A549 treated with dexamethasone at 1 μM for 4 hours (cell line): ENCODE measurements around the gene AURKAIP1. TPM values are rescaled to one million over a fixed set of nuclear protein-coding genes. Genes with fewer than 3 reads are reported as not detected.

Experiments used
- total RNA-seq: library from RNA; stranded (reverse); fragments of 200-300 nt; extraction: Qiagen RNA extraction; gene quantifications from 5 replicates; pipeline ENCODE4 v1.2.3, GENCODE V29; 2022

Gene AURKAIP1
- 116 to 165 TPM (median 153 TPM) in 5 replicates for total RNA-seq

DNA sequence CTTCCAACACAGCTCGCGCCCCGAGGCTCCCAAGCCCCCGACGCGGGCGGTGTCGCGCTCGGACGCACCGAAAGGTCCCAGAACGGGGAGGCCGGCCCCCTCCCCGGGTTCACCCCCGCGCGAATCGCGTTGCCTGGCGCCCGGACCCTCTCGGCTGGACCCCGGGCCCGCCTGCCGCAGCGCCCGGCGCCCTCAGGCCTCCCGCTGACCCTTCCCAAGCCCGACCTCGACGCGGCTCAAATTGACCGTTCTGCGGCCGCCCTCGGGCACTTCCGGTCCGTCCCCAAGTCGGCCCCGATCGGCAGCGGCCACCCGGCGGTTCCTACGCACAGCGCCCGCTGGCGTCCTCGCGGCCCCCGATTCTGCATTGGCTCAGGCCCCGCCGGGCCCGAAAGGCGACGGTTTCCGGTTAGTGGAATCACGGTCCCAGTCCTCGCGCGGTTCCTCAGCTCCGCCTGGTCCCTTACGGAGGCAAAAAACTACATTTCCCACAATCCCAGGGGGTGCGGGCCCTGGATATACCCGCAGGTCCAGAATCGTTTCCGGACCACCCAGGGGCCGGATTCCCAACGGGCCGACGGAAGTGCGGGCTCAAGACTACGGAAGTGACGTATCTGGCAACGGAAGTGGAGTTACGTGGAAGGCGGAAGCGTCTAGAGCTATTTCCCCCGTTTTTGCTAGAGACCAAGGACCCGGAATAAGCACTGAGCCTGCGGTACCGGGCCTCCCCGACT lies at the start of gene AURKAIP1:
Gene AURKAIP1 (minus strand): TSS at position 279 of the 734 bp plus-strand sequence. CDS start 451 bp downstream, outside the sequence.

DNA sequence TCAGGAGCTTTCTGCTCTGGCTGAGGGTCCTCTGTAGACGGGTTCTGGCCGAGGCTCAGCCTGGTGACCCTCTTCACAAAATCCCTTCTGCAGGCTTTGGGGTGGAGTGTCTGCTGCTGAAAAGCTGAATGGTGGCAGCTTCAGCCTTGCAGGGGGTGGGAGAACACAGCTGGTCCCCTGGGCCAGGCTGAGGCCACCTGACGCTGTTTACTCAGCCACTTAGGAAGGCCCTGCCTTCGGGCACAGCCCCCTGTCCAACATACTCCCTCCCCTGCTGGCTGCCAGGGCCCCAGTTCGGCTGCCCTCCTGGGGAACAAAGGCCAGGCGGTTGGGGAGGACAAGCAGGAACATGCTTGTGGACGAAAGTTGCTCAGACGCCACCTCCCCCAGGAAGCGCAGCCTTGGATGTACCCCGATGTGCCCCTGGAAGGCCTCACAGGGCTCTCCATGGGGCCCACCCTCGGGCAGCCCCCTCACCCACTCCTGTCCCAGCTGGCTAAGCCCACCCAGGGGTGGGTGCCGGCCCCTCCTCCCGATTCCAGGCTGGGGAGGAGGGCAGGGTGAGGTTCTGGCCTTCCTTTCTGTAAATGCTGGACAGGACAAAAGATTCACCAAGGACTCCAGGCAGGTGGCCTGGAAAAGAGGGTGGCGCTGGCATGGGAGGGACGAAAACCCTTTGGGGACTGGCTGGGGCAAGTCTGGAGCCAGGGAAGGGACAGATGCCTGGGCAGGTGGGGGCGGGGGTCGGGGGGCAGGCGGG lies 46.3 kb upstream of the AURKAIP1 start, which contains the start of gene ANKRD65:
Gene ANKRD65 (minus strand): TSS at position 130 of the 760 bp plus-strand sequence. CDS start 271 bp downstream, outside the sequence.

DNA sequence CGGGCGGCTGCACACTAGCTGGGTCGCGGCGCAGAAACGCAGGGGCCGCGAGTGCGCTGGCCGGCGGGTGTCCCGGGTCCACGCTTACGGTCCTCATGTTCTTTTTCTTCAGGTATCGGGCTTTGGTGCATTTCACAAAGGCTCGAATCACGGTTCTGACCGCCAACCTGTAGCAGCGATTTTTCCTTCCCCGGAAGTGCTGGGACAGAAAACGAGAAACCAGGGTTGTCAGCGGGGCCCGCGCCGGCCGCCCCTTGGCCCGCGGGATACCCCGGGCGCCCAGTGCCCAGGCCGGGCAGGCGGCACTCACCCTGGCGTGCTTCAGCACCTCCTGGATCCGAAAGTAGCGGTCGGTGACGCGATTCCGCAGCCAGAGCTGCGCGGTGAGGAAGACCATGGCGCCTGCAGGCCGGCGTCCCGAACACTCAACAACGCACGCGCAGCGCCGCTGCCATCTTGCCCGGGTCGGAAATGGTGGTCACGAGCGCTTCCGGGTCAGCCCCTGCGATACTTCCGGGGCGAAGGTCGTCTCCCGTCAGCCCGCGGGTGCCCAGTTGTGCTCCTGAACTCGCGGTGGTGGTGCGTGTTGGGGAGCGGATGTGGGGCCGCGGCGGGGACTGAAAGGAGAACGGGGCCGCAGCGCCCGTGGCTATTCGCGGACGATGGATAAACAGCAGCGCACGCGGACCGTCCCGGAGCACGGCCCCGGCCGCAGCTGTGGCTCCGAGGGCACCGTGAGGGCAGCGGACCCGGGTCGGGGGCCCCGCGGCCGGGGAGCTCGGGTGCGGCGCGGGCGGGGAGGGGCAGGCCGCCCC lies 32.0 kb upstream of the AURKAIP1 start, which contains the start of gene MRPL20:
Gene MRPL20 (minus strand): TSS at position 473 of the 815 bp plus-strand sequence. CDS start 76 bp downstream, at position 397.

DNA sequence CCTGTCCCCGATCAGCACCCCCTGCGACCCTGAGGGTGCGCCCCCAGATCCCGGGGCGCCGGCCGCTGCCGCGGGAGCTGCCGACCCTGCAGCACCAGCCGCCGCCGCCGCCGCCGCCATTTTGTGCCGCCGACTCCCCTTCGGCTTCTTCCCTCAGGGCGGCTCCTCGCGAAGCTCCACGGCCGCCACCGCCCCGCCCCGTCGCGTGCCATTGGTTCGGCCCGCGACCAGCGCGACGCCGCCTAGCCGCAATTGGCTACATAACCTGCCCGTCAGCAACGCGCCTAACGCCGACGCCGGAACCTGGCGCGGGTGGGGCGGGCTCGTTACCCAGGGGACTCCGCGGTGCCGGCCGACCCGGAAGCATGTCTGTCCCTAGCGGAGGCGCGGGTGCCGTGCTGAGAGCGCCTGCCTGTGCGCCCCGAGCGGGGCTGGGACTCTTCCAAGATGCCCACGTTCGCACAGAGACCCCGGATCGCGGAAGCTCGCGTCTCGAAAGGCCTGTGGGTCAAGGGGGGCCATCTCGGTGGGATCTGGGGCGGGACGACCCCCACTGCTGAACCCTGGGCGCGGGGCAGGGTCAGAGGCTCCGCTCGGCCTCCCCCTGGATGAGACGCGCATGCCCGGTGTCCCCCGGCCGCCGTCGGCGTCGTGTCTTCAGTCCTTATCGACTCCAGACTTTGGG lies 24.3 kb upstream of the AURKAIP1 start, which contains the start of gene CCNL2:
Gene CCNL2 (minus strand): TSS at position 149 of the 685 bp plus-strand sequence. CDS start 29 bp downstream, at position 120.

DNA sequence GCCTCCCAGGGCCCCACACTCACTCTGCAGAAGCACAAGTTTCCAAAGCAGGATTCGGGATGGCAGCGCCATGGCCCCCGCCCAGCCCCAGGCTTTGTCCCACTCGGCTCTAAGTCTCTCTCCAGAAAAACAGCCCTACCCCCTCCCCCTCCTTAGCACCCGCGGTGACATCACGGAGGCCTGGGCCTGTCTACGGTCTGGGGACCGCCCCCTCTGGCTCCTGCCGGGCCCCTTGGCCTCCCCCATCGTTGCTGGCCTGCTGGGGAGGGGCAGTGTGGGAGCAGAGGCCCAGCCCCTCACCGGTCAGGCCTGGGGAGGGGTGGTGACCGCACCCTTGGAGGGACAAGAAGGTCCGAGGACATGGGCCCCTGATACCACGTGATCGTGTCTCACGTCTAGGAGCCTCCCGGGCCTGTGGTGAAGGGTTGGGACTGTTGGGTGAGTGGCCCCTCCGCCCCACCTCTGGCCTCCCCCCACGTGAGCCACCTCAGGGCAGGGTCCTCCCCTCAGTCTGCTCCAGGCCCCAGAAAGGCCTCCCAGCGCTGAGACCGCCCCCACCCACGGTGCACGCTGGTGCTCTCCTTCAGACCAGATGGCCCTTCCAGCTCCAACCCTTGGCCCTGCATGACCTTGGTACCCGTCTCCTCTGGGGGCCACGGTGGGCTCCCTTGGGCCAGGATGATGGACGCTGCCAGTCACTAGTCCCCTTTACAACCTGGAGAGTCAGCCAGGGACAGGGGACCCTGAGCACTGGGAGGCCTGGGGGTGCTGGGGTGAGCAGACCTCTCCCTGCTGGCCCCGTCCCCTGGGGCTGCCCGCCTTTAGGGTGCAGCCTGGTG lies 16.4 kb downstream of the AURKAIP1 start, which contains the start of gene MXRA8:
Gene MXRA8 (minus strand): TSS at position 123 of the 839 bp plus-strand sequence. CDS start 51 bp downstream, at position 72.

DNA sequence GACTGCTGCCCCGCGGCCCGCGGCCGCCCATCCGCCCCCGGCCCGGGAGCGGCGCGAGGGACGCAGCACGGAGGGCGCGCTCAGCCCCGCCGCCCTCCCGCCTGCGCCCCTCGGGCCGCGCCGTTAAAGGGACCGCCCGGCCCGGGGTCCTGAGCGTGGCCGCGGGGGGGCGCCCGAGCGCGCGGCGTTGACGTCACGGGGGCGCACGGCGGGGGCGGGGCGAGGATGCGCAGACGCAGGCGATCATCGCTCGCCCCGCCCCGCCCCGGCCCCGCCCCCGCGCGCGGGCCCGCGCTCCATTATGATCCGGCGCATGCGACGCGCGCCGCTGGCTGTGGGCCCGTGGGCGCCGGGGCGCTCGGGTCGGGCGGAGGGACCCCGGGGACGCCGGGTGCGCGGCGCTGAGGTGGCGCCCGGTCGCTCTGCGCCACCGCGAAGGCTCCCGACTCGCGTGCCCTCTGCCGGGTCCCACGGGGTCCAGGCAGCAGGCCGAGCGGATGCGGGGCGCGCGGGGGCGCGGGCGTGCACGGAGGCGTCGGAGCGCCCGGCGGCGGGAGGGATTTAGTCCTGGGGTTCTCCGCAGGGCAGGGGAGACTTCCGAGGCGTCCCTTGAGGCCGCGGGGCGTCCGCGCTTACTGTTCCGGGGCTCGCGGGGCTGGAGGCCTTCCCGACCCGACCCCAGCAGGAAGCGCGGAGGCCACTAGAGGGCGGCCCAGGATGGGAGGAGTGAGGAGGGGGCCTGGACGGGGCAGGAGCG lies 25.6 kb downstream of the AURKAIP1 start, which contains the start of gene DVL1:
Gene DVL1 (minus strand): TSS at position 163 of the 757 bp plus-strand sequence. CDS start 353 bp downstream, outside the sequence.

DNA sequence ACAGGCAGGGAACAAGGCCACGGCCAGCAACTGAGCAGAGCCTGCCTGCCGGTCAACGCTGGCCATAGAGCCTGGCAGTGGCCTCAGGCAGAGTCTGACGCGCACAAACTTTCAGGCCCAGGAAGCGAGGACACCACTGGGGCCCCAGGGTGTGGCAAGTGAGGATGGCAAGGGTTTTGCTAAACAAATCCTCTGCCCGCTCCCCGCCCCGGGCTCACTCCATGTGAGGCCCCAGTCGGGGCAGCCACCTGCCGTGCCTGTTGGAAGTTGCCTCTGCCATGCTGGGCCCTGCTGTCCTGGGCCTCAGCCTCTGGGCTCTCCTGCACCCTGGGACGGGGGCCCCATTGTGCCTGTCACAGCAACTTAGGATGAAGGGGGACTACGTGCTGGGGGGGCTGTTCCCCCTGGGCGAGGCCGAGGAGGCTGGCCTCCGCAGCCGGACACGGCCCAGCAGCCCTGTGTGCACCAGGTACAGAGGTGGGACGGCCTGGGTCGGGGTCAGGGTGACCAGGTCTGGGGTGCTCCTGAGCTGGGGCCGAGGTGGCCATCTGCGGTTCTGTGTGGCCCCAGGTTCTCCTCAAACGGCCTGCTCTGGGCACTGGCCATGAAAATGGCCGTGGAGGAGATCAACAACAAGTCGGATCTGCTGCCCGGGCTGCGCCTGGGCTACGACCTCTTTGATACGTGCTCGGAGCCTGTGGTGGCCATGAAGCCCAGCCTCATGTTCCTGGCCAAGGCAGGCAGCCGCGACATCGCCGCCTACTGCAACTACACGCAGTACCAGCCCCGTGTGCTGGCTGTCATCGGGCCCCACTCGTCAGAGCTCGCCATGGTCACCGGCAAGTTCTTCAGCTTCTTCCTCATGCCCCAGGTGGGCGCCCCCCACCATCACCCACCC lies 43.7 kb downstream of the AURKAIP1 start, which contains the start of gene TAS1R3:
Gene TAS1R3 (plus strand): TSS at position 213 of the 898 bp plus-strand sequence. CDS start 66 bp downstream, at position 279.

DNA sequence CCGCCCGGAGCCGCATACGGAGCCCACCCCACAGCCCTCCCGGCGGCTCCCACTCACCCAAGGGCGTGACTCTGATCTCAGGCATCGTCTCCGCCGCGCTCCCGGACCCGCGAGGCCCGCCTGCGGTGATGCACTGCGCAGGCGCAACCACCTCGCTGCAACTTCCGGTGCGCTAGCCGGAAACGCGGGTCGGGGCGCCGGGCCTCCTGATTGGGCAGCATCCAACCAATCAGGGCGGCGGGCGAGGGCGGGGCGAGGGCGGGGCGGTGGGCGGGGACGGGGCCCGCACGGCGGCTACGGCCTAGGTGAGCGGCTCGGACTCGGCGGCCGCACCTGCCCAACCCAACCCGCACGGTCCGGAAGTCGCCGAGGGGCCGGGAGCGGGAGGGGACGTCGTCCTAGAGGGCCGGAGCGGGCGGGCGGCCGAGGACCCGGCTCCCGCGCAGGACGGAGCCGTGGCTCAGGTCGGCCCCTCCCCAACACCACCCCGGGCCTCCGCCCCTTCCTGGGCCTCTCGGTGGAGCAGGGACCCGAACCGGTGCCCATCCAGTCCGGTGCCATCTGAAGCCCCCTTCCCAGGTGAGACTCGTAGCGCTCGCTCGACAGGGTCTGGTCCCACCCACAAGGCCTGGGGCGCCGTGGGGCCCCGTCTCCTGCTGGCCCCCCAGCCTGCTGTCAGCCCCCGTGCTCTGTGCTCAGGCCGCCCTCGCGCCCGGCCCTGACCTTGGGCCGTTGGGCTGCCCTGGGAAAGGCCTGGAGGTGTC lies 50.3 kb downstream of the AURKAIP1 start, which contains the start of the genes CPTP and INTS11:
Gene CPTP (plus strand): TSS at position 279 of the 764 bp plus-strand sequence. CDS start 2,109 bp downstream, outside the sequence.
Gene INTS11 (minus strand): TSS at position 137 of the 764 bp plus-strand sequence. CDS start 52 bp downstream, at position 85.

Other genes with a start within 250 kb of the AURKAIP1 start
- 0.03 TPM in 1 of 5 replicates, not detected in the others for gene TTLL10, start 201.3 kb downstream of the AURKAIP1 start, total RNA-seq
- gene TNFRSF18, start 168.6 kb downstream of the AURKAIP1 start, total RNA-seq: 0.07 TPM in 1 of 5 replicates, not detected in the others
- gene TNFRSF4, start 161.1 kb downstream of the AURKAIP1 start, total RNA-seq: 0.06 to 0.15 TPM (median 0.10 TPM) in 4 of 5 replicates, not detected in the other
- gene SDF4, start 143.2 kb downstream of the AURKAIP1 start, total RNA-seq: 92.5 to 135 TPM (median 132 TPM) in 5 replicates
- 10.7 to 17.9 TPM (median 16.5 TPM) in 5 replicates for gene B3GALT6, start 143.0 kb downstream of the AURKAIP1 start, total RNA-seq
- gene C1QTNF12, start 128.5 kb downstream of the AURKAIP1 start, total RNA-seq: 0.70 to 2.4 TPM (median 1.5 TPM) in 5 replicates
- gene UBE2J2, start 101.4 kb downstream of the AURKAIP1 start, total RNA-seq: 37.3 to 49.1 TPM (median 46.4 TPM) in 5 replicates
- 0.89 to 1.4 TPM (median 1.1 TPM) in 5 replicates for gene SCNN1D, start 94.8 kb downstream of the AURKAIP1 start, total RNA-seq
- 5.8 to 17.5 TPM (median 13.1 TPM) in 5 replicates for gene ACAP3, start 67.3 kb downstream of the AURKAIP1 start, total RNA-seq
- 12.1 to 23.7 TPM (median 21.1 TPM) in 5 replicates for gene PUSL1, start 66.6 kb downstream of the AURKAIP1 start, total RNA-seq
- gene INTS11, start 50.5 kb downstream of the AURKAIP1 start, total RNA-seq: 45.7 to 59.9 TPM (median 58.4 TPM) in 5 replicates
- 16.0 to 25.5 TPM (median 24.1 TPM) in 5 replicates for gene CPTP, start 50.4 kb downstream of the AURKAIP1 start, total RNA-seq
- gene TAS1R3, start 43.9 kb downstream of the AURKAIP1 start, total RNA-seq: 0.12 to 0.21 TPM (median 0.17 TPM) in 5 replicates
- 35.7 to 69.6 TPM (median 67.1 TPM) in 5 replicates for gene DVL1, start 25.8 kb downstream of the AURKAIP1 start, total RNA-seq
- 0.07 to 0.29 TPM (median 0.12 TPM) in 4 of 5 replicates, not detected in the other for gene MXRA8, start 16.7 kb downstream of the AURKAIP1 start, total RNA-seq
- 29.8 to 55.4 TPM (median 47.5 TPM) in 5 replicates for gene CCNL2, start 24.1 kb upstream of the AURKAIP1 start, total RNA-seq
- 122 to 160 TPM (median 123 TPM) in 5 replicates for gene MRPL20, start 32.1 kb upstream of the AURKAIP1 start, total RNA-seq
- 0.05 TPM in 1 of 5 replicates, not detected in the others for gene ANKRD65, start 46.1 kb upstream of the AURKAIP1 start, total RNA-seq
- gene VWA1, start 60.5 kb upstream of the AURKAIP1 start, total RNA-seq: 4.2 to 13.3 TPM (median 12.5 TPM) in 5 replicates
- gene ATAD3C, start 74.5 kb upstream of the AURKAIP1 start, total RNA-seq: not detected in 5 replicates
- 1.7 to 3.2 TPM (median 2.8 TPM) in 5 replicates for gene ATAD3B, start 96.6 kb upstream of the AURKAIP1 start, total RNA-seq
- gene ATAD3A, start 137.0 kb upstream of the AURKAIP1 start, total RNA-seq: 25.4 to 40.1 TPM (median 36.8 TPM) in 5 replicates
- 0.20 to 0.52 TPM (median 0.37 TPM) in 5 replicates for gene TMEM240, start 165.4 kb upstream of the AURKAIP1 start, total RNA-seq
- 89.6 to 116 TPM (median 106 TPM) in 5 replicates for gene SSU72, start 199.7 kb upstream of the AURKAIP1 start, total RNA-seq
- 4.8 to 10.5 TPM (median 8.4 TPM) in 5 replicates for gene FNDC10, start 224.9 kb upstream of the AURKAIP1 start, total RNA-seq
- gene MIB2, start 240.3 kb upstream of the AURKAIP1 start, total RNA-seq: 7.5 to 18.7 TPM (median 16.1 TPM) in 5 replicates